A549 (cell line): Measurements from ENCODE around the gene TNFSF15. TPM values are rescaled to one million over a fixed set of nuclear protein-coding genes. Genes with fewer than 3 reads are reported as not detected.

Experiments used
- polyA plus RNA-seq, 4 experiments: library from polyadenylated mRNA; depleted of rRNA in 3 of 4; stranded (reverse); fragments of >200 nt; fragmentation: RNase III in 1 of 4; extraction: RNeasy Plus Mini Kit Qiagen cat#74134 plus additional on column Dnase treatment in 1 of 4; gene quantifications; 2 replicates in 3 of 4; 3 replicates in 1 of 4; pipeline ENCODE4 v1.2.3, GENCODE V29; 2011 to 2017

The TNFSF15 gene
- polyA plus RNA-seq, 2 of the 4 experiments (the other 2 are of a cell fraction), result 2.8 to 5.6 TPM

Other genes starting within 250 kb of the TNFSF15 start
- gene ATP6V1G1, start 218.3 kb downstream of the TNFSF15 start, polyA plus RNA-seq (2011; rRNA removed), result 143 and 168 TPM in 2 replicates
- 96.7 to 115 TPM (median 111 TPM) in 3 replicates for gene ATP6V1G1, start 218.3 kb downstream of the TNFSF15 start, polyA plus RNA-seq (2017; fragmentation: RNase III; extraction: RNeasy Plus Mini Kit Qiagen cat#74134 plus additional on column Dnase treatment)
- 29.9 and 32.1 TPM in 2 replicates for gene TMEM268, start 194.7 kb downstream of the TNFSF15 start, polyA plus RNA-seq (2011; rRNA removed)
- 8.4 to 9.5 TPM (median 9.0 TPM) in 3 replicates for gene TMEM268, start 194.7 kb downstream of the TNFSF15 start, polyA plus RNA-seq (2017; fragmentation: RNase III; extraction: RNeasy Plus Mini Kit Qiagen cat#74134 plus additional on column Dnase treatment)
- gene TEX53, start 148.2 kb downstream of the TNFSF15 start, polyA plus RNA-seq (2011; rRNA removed), result not detected in 2 replicates
- gene TEX53, start 148.2 kb downstream of the TNFSF15 start, polyA plus RNA-seq (2017; fragmentation: RNase III; extraction: RNeasy Plus Mini Kit Qiagen cat#74134 plus additional on column Dnase treatment), result not detected in 3 replicates
- 0.16 TPM in 1 of 2 replicates, not detected in the other for gene TEX48, start 123.8 kb downstream of the TNFSF15 start, polyA plus RNA-seq (2011; rRNA removed)
- not detected in 3 replicates for gene TEX48, start 123.8 kb downstream of the TNFSF15 start, polyA plus RNA-seq (2017; fragmentation: RNase III; extraction: RNeasy Plus Mini Kit Qiagen cat#74134 plus additional on column Dnase treatment)
- gene TNFSF8, start 124.6 kb upstream of the TNFSF15 start, polyA plus RNA-seq (2011; rRNA removed), result not detected in 2 replicates
- gene TNFSF8, start 124.6 kb upstream of the TNFSF15 start, polyA plus RNA-seq (2017; fragmentation: RNase III; extraction: RNeasy Plus Mini Kit Qiagen cat#74134 plus additional on column Dnase treatment), result not detected in 3 replicates